H7 (cell line): ENCODE measurements around the gene NXF1. TPM values are rescaled to one million over a fixed set of nuclear protein-coding genes. Genes with fewer than 3 reads are reported as not detected.
"Not testable (repeated sequence)": the region's sequence is repeated elsewhere in the genome, so short reads cannot be mapped to it uniquely, and the experiment has no call there.

Source experiments
- DNase-seq: peaks from one replicate; pipeline ENCODE4 v3.0.0; 2012
- H3K27me3 ChIP-seq: 2 replicates; pipeline ENCODE4 v1.6.0; 2011; ENCODE audit warnings: mild to moderate bottlenecking, low read length; ENCODE audit not compliant: control insufficient read depth, insufficient read depth
- H3K36me3 ChIP-seq: replicated peaks from 2 replicates; pipeline ENCODE4 v1.5.1; 2011; ENCODE audit warnings: low read length; ENCODE audit not compliant: control insufficient read depth, insufficient read depth
- H3K4me3 ChIP-seq: 2 replicates; pipeline ENCODE4 v1.5.1; 2011; ENCODE audit warnings: low read depth, mild to moderate bottlenecking, control low read depth, low read length, moderate library complexity; ENCODE audit not compliant: insufficient read depth
- total RNA-seq: library from RNA; depleted of rRNA; stranded (reverse); fragments of >200 nt; shearing (Covaris generic); gene quantifications from 2 replicates; pipeline ENCODE4 v1.2.3, GENCODE V29; 2014; rRNA removed

NXF1 gene
- total RNA-seq, result 19.1 and 19.3 TPM in 2 replicates

DNA sequence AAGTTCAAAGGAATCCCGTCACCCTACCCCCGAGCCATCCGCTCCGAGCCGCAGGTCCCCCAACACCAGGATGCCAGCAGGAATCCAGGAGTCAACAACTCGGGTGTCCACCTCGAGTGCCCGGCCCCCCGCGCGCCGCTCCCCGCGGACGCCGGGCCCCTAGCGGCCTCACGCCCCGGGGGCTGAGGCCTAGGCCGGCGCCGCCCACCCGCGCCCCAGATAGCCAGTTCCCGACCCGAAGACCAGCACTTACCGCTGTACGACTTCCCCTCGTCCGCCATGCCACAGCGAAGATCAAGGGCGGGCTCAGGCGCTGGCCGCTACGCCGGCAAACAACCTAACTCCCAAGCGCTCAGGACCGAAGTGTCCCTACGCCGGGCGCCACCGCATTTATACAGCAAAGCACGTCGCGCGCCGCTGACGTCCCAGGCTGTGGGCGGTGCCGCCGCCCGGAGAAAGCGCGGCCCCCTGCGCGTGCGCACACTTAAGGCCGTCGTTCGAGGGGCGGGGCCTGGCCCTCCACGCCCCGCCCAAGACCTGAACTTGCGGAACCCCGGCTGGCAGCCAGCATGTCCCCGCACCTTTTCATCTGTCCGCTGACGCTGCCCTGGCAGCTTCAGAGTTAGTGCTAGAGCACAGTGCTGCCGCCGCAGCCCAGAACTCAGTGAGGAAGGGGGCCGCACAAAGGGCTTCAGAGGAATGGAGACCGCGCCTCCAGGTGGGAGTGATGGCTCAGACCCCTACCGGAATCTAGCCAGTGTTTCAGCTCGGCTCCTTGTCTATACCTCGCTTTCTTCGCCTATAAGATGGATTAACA is at the start of gene NXF1:
TSS of gene NXF1 (minus strand) at position 365 of the 817 bp plus-strand sequence. CDS start at position 281, 84 bp downstream.
- Histone ChIP-seq H3K4me3 (peak within 1 kb of the TSS; percentile 78), H3K36me3 (peaks cover 22% of the 10 kb centered on the region), H3K27me3 (no peaks in the 10 kb centered on the region)
- peak; percentile 99 for DNase-seq

DNA sequence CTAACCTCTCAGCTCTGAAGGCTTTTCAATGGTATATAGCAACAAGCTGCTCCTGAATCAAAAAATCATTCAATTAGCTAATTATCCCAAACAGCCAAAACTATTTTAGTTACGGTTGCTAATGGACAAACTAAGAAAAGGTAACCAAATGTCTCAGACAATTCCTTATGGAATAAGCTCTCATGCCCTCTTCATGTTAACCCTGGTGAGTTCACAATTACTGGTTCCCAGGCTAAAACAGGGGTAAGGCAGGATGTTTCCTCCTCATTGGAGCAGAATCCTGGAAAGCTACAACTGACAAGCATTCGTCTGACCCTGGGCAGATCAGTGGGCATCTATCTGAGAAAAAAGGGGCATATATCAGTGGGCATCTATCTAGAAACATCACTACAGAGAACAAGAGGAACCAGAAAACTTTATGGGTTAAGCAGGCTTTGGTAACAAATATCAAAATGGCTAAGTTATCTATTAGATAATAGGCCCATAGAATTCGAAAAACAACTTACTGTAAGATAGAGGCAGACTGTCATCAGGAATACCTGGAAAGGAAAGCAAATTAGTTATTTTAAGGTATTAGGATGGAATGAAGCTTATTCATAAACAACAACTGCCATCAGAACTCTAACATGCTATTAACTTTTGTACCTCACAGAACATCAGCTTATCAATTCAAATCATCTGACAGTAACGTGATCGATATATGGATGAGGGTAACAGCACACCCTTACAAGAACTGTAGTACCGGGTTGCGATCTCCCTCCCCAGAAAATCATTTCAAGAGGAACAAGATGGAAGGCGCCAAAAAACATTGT is 49.0 kb upstream of the NXF1 start:
- no peak for DNase-seq
- Histone ChIP-seq H3K4me3 (peak overlapping the region; percentile 84), H3K36me3 (peaks cover 31% of the 10 kb centered on the region), H3K27me3 (no peaks in the 10 kb centered on the region)

- DNase-seq, result no peak
- H3K27me3 ChIP-seq, result no peaks in the 10 kb centered on the region
- peaks cover 31% of the 10 kb centered on the region for H3K36me3 ChIP-seq
Observed at GRCh38 chr11:62853279-62853965, 48.2 kb upstream of the NXF1 start.

GRCh38 chr11:62852523-62853188 is 47.4 kb upstream of the NXF1 start:
- DNase-seq, result no peak
- H3K4me3 ChIP-seq, result peak overlapping the region; percentile 84; the same call in 1 of the 2 replicates
- no peaks in the 10 kb centered on the region for H3K27me3 ChIP-seq
- peaks cover 31% of the 10 kb centered on the region for H3K36me3 ChIP-seq

More at GRCh38 chr11:62853279-62853965, 48.2 kb upstream of the NXF1 start:
- H3K4me3 ChIP-seq, result peak overlapping the region; percentile 84

GRCh38 chr11:62851807-62852522 is 46.7 kb upstream of the NXF1 start:
- peaks cover 31% of the 10 kb centered on the region for H3K36me3 ChIP-seq
- no peak for DNase-seq
- no peaks in the 10 kb centered on the region for H3K27me3 ChIP-seq
- no peak overlapping the region for H3K4me3 ChIP-seq

DNA sequence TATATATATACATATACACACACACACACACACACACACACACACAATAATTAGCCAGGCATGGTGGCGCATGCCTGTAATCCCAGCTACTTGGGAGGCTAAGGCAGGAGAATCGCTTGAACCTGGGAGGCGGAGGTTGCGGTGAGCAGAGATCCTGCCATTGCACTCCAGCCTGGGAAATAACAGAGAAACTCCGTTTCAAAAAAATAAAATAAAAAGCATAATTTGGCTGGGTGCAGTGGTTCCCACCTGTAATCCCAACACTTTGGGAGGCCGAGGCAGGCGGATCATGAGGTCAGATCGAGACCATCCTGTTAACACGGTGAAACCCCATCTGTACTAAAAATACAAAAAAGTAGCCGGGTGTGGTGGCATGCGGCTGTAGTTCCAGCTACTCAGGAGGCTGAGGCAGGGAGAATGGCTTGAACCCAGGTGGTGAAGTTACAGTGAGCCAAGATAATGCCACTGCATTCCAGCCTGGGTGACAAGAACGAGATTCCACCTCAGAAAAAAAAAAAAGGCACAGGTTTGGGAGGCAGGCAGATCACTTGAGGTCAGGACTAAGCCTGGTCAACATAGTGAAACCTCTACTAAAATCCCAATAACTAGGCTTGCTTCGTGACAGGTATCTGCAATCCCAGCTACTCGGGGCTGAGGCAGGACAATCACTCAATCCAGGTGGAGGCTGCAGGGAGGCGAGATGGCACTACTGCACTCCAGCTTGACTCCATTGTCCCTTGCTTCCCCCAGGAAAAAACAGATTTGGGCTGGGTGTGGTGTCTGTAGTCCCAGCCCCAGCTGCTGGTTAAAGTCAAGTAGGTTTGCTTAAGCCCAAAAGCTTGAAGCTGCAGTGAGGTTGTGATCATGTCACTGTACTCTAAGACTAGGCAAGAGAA is 45.9 kb upstream of the NXF1 start:
- H3K36me3 ChIP-seq, result peaks cover 31% of the 10 kb centered on the region
- no peaks in the 10 kb centered on the region for H3K27me3 ChIP-seq
- no peak for DNase-seq
- H3K4me3 ChIP-seq, result no peak overlapping the region

- no peak for DNase-seq
- Histone ChIP-seq H3K36me3 (peaks cover 8% of the 10 kb centered on the region), H3K27me3 (no peaks in the 10 kb centered on the region), H3K4me3 (no peak overlapping the region)
Observed at GRCh38 chr11:62847767-62848314, 42.6 kb upstream of the NXF1 start.

DNA sequence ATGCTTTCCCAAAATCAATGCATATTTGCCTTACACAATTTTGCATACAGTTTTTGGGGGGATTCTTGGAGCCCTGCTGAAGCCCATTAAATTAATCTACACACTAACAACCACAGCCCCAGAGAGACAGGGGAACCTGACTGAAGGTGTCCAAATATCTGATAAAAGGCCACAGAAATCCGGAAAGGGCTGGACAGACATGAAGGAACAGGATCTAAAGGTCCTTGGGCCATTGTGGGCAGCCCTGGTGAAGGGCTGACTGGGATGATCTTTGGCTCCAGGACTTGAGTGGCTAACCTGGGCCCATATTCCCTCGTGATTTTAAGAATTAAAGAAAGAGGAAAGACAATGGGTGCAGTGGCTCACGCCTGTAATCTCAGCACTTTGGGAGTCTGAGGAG is 40.9 kb upstream of the NXF1 start:
- Histone ChIP-seq H3K27me3 (no peaks in the 10 kb centered on the region), H3K4me3 (no peak overlapping the region), H3K36me3 (no peaks in the 10 kb centered on the region)
- no peak for DNase-seq

DNA sequence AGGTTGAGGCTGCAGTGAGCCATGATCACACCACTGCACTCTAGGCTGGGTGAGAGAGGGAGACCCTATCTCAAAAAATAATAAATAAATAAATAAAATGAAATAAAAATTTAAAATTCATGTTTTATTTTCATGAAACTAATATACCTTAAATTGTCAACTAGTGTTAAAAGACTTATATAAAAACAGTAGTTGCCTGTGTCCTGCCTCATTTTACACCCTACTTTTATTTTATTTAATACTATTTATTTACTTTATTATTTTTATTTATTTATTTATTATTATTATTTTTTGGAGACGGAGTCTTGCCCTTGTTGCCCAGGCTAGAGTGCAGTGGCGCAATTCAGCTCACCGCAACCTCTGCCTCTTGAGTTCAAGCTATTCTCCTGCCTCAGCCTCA is 38.9 kb upstream of the NXF1 start:
- DNase-seq, result no peak
- Histone ChIP-seq H3K36me3 (no peaks in the 10 kb centered on the region), H3K27me3 (no peaks in the 10 kb centered on the region), H3K4me3 (no peak overlapping the region)

DNA sequence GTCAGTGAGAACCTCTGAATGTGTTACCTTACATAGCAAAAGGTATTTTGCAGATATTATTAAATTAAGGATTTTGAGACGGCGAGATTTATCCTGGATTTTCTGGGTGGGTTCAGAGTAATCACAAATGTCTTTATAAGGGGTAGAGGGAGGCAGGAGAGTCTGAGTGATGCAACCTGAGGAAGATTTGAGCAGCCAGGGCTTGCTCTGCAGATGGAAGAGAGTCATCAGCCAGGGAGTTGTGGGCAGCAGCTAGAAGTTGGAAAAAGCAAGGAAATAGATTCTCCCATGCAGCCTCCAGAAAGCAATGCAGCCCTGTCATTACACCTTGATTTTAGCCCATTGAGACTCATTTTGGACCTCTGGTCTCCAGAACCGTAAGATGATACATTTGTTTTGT is 38.2 kb upstream of the NXF1 start:
- H3K4me3 ChIP-seq, result no peak overlapping the region
- DNase-seq, result no peak
- H3K27me3 ChIP-seq, result no peaks in the 10 kb centered on the region
- no peaks in the 10 kb centered on the region for H3K36me3 ChIP-seq

DNA sequence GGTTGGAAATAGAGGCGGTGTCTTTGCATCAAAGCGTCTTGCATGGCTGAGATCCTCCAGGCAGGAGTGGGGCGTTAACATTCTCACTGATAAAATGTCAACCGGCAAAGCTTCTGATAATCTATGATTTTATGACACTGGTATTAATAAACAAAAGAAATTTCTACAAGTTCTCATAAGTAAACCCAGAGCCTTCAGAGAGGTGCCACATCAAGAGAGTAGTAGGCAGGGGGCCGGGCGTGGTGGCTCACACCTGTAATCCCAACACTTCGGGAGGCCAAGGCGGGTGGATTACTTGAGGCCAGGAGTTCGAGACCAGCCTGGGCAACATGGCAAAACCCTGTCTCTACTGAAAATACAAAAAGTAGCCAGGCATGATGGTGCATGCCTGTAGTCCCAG is 37.7 kb upstream of the NXF1 start:
- H3K36me3 ChIP-seq, H3K27me3 ChIP-seq, DNase-seq, H3K4me3 ChIP-seq: not testable (repeated sequence)

DNA sequence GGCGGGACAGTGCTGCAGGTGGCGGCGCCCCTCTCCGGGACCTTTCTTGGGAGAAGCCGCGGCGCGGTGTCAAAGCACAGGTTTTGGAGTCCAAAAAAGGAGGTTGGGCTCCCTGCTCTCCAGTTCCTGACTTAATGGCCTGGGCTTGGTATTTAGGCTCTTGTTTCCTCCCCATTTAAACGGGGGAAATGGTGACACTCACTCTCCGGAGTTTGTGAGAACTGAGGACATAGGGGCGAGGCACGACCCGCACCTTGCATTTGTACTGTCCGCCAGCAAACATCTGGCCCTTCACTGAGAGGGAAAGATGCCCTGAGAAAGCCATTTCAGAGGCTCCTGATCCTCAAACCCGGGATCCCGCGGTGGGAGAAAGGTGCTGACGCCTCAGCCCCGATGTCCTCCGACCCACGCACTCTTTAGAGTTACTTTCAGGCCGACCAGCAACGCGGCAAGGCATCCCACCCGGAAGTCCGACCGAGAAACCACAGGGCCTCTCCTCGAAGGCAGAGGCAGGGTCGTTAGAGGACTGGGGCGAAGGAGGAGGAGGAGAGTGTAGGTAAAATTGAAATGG is 37.0 kb upstream of the NXF1 start:
- H3K27me3 ChIP-seq, result no peaks in the 10 kb centered on the region
- peak overlapping the region; percentile 41 for H3K4me3 ChIP-seq
- H3K36me3 ChIP-seq, result peaks cover 3% of the 10 kb centered on the region; the same call in 1 of the 2 replicates
- no peak for DNase-seq
